ENCODE results near the gene FAM83G. TPM values are rescaled to one million over a fixed set of nuclear protein-coding genes. Genes with fewer than 3 reads are reported as not detected.

Gene FAM83G
- total RNA-seq, 4 donors from 2014 or later = 1.0 to 10.7 (median 1.8) TPM

GRCh38 chr17:19016881-19017280, 12.3 kb upstream of the FAM83G start:
- no peak for DNase-seq
- Histone ChIP-seq H3K4me3 (no peak overlapping the region), H3K27me3 (no peaks in the 10 kb centered on the region), H3K36me3 (no peaks in the 10 kb centered on the region), H3K27ac (no peak overlapping the region), H3K4me1 (no peaks in the 10 kb centered on the region), H3K9me3 (no peaks in the 10 kb centered on the region)
- intact Hi-C loops (cut with DNase I; ENCODE audit: low total_unique reads) = no loop called here
- TF ChIP-seq CTCF (IDR thresholded peaks at IDR 0.05) = no peak
- no peak for TF ChIP-seq POLR2A (IDR thresholded peaks at IDR 0.05)

- H3K27ac ChIP-seq = no peak overlapping the region
- H3K9me3 ChIP-seq = no peaks in the 10 kb centered on the region
- no peaks in the 10 kb centered on the region for H3K4me1 ChIP-seq
- TF ChIP-seq POLR2A (IDR thresholded peaks at IDR 0.05) (no peak), CTCF (IDR thresholded peaks at IDR 0.05) (no peak)
- no peak for DNase-seq
- H3K27me3 ChIP-seq = no peaks in the 10 kb centered on the region
- H3K36me3 ChIP-seq = no peaks in the 10 kb centered on the region
- H3K4me3 ChIP-seq = no peak overlapping the region
- intact Hi-C loops (cut with DNase I; ENCODE audit: low total_unique reads) = no loop called here
Measured at GRCh38 chr17:19016297-19016696, 11.7 kb upstream of the FAM83G start.

- TF ChIP-seq CTCF (IDR thresholded peaks at IDR 0.05) (no peak), POLR2A (IDR thresholded peaks at IDR 0.05) (no peak)
- Histone ChIP-seq H3K27me3 (no peaks in the 10 kb centered on the region), H3K9me3 (no peaks in the 10 kb centered on the region), H3K36me3 (no peaks in the 10 kb centered on the region), H3K27ac (no peak overlapping the region), H3K4me1 (no peaks in the 10 kb centered on the region), H3K4me3 (no peak overlapping the region)
- intact Hi-C loops (cut with DNase I; ENCODE audit: low total_unique reads) = no loop called here
- no peak for DNase-seq
Measured at GRCh38 chr17:19015428-19015827, 10.9 kb upstream of the FAM83G start.

- H3K27me3 ChIP-seq = no peaks in the 10 kb centered on the region
- TF ChIP-seq POLR2A (IDR thresholded peaks at IDR 0.05) (no peak), CTCF (IDR thresholded peaks at IDR 0.05) (no peak)
- no peaks in the 10 kb centered on the region for H3K9me3 ChIP-seq
- no peak overlapping the region for H3K4me3 ChIP-seq
- no peak for DNase-seq
- no peaks in the 10 kb centered on the region for H3K4me1 ChIP-seq
- H3K27ac ChIP-seq = no peak overlapping the region
- intact Hi-C loops (cut with DNase I; ENCODE audit: low total_unique reads) = no loop called here
- H3K36me3 ChIP-seq = no peaks in the 10 kb centered on the region
Measured at GRCh38 chr17:19014628-19015215, 10.2 kb upstream of the FAM83G start.

GRCh38 chr17:19013806-19014627, 9.5 kb upstream of the FAM83G start:
- DNase-seq = no peak

More at GRCh38 chr17:19013806-19014627, 9.5 kb upstream of the FAM83G start:
- Histone ChIP-seq H3K36me3 (no peaks in the 10 kb centered on the region), H3K27ac (no peak overlapping the region), H3K4me1 (no peaks in the 10 kb centered on the region), H3K27me3 (no peaks in the 10 kb centered on the region), H3K4me3 (no peak overlapping the region), H3K9me3 (no peaks in the 10 kb centered on the region)
- TF ChIP-seq CTCF (IDR thresholded peaks at IDR 0.05) (no peak), POLR2A (IDR thresholded peaks at IDR 0.05) (no peak)
- intact Hi-C loops (cut with DNase I; ENCODE audit: low total_unique reads) = no loop called here
